ENCODE data around the gene CCDC80. TPM values are rescaled to one million over a fixed set of nuclear protein-coding genes. Genes with fewer than 3 reads are reported as not detected.

Gene CCDC80
- total and polyA plus RNA-seq, 9 of the 15 experiments (the other 6 are each of a cell fraction or from before 2014, with no cell fraction given): 0.17 to 2.0 (median 1.1) TPM

DNA sequence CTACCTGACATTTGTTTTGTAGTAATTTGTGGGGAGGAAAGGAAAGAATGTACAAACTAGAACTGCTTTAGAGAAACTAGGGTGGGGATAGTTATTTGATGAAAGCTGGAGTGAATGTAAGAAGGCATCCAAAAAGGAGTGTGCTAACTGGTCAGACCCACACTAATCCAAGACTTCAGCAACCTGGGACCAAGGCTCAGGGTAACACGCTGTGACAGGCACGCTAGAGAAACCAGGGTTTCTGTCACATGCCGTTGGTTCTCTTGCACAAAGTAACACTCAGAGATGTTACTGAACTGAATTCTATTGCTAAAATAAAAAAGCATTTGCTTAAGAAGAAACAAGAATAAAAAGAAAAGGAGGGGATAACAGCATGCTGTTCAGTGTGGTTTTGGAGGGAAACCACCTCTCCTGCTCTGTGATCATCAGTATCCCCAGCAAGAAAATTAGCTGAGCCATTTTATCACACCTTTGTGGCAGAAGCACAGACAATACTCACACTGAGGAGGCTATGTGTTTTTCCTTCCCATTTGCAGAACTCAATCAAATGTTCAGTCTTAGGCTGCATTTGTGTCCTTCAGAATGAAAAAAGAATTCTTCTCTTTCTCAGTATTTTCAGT is 2.8 kb upstream of the CCDC80 start:
- TF ChIP-seq MTF1 (CRISPR knock-in tag; IDR thresholded peaks at IDR 0.05; ENCODE audit: borderline replicate concordance) (no peak), TCF3 (CRISPR knock-in tag; IDR thresholded peaks at IDR 0.05) (no peak), POU5F1 (IDR thresholded peaks at IDR 0.05; ENCODE audit: borderline replicate concordance, low read depth, low read length, partially characterized antibody) (no peak), DDX20 (tag; IDR thresholded peaks at IDR 0.05; ENCODE audit: low read depth) (no peak), ZNF253 (CRISPR knock-in tag; conservative IDR thresholded peaks at IDR 0.05) (no peak), ZNF584 (CRISPR knock-in tag; IDR thresholded peaks at IDR 0.05; ENCODE audit: low read depth) (no peak), MTA2 (IDR thresholded peaks at IDR 0.05; ENCODE audit: low read depth) (no peak), HBP1 (CRISPR knock-in tag; IDR thresholded peaks at IDR 0.05) (no peak)
- H3K9me3 ChIP-seq (replicated peaks; ENCODE audit: control insufficient read depth, insufficient read depth, low read depth, low read length): no peaks in the 10 kb centered on the region
- in situ Hi-C loops (cut with MboI): loop anchor here (10.0 to 25.0 kb wide), 3 partner anchors 91 to 619 kb away; no protein-coding TSS in a partner anchor
- ChIA-PET CTCF (ENCODE audit: low intra/inter-chr PET ratio) (interaction anchor here (1.0 to 1.2 kb wide), 3 partner anchors 61 to 336 kb away, joined by 3 to 4 read pairs (median 3); no protein-coding TSS in a partner anchor), POLR2A (no interaction called here)
- no peak overlapping the region for H3K27ac ChIP-seq (ENCODE audit: extremely low read depth, low read depth, low read length)
- BruUV-seq (replicated peaks): no TSS peak
- H3K79me2 ChIP-seq (ENCODE audit: control insufficient read depth, insufficient read depth, low read length): no peaks in the 10 kb centered on the region
- peak overlapping the region; percentile 81; the same call in 1 of the 2 replicates for H2AFZ ChIP-seq (ENCODE audit: low read depth, low read length)
- DNase-seq (ENCODE audit: extremely low read depth in 1 of 4, low spot score in 3 of 4) (no peak), ATAC-seq (no peak), FAIRE-seq (no peak)
- H3K4me3 ChIP-seq: no peak overlapping the region
- peaks cover 0 to 9% of the 10 kb centered on the region in 2 experiments; a peak in 3 of 5 replicates for H3K4me1 ChIP-seq (replicated peaks in 1 of 2; ENCODE audit: control insufficient read depth in 2 of 2, insufficient read depth in 2 of 2, low read length in 2 of 2)
- H3K9me1 ChIP-seq (ENCODE audit: control insufficient read depth, insufficient read depth, low read length): no peaks in the 10 kb centered on the region
- intact Hi-C loops (cut with micrococcal nuclease): loop anchor here (1.0 to 10.0 kb wide), 6 partner anchors 51 to 644 kb away; no protein-coding TSS in a partner anchor
- WGBS (ENCODE audit: insufficient coverage, low coverage, missing lambda C conversion rate): 22% methylated on average over 3 of the region's 3 CpGs
- peaks cover 0 to 7% of the 10 kb centered on the region in 2 experiments; a peak in 1 of 5 replicates for H3K27me3 ChIP-seq (ENCODE audit: control insufficient read depth in 2 of 2, insufficient read depth in 2 of 2, low read length in 2 of 2)
- no peaks in the 10 kb centered on the region for H4K20me1 ChIP-seq (replicated peaks; ENCODE audit: control insufficient read depth, insufficient read depth, low read length)
- no peak overlapping the region for H3K4me2 ChIP-seq (ENCODE audit: insufficient read depth, low read length)
- H3K36me3 ChIP-seq (ENCODE audit: control insufficient read depth, insufficient read depth, low read length): no peaks in the 10 kb centered on the region
- H3K9ac ChIP-seq (ENCODE audit: insufficient read depth in 1 of 2, low read depth in 2 of 2, low read length in 2 of 2): no peak overlapping the region

All from K562 (cell line).